Spinal cord (tissue), 10 donors: ENCODE data around the gene DNAJA4. TPM values are rescaled to one million over a fixed set of nuclear protein-coding genes. Genes with fewer than 3 reads are reported as not detected.

Experiments used
- DNase-seq, 6 donors: peaks; one replicate each; pipeline versions ENCODE4 v3.0.0 to v3.0.0-alpha.2; 2013 to 2015; ENCODE audit warnings: low spot score in 6 of 6, low read depth in 4 of 6
- H3K27ac ChIP-seq: one replicate; pipeline ENCODE4 v1.5.1; 2013; ENCODE audit warnings: low read depth, low read length, control low read depth
- H3K27me3 ChIP-seq: one replicate; pipeline ENCODE4 v1.6.1; 2013; ENCODE audit warnings: low read length; ENCODE audit not compliant: control insufficient read depth, insufficient read depth
- H3K36me3 ChIP-seq: one replicate; pipeline ENCODE4 v1.6.1; 2013; ENCODE audit warnings: low read length; ENCODE audit not compliant: control insufficient read depth, insufficient read depth
- H3K4me1 ChIP-seq: one replicate; pipeline ENCODE4 v1.6.1; 2013; ENCODE audit warnings: low read length; ENCODE audit not compliant: control insufficient read depth, insufficient read depth
- H3K4me3 ChIP-seq: one replicate; pipeline ENCODE4 v1.5.1; 2013; ENCODE audit warnings: low read depth, low read length, control low read depth
- H3K9me3 ChIP-seq: one replicate; pipeline ENCODE4 v1.6.1; 2013; ENCODE audit warnings: low read length; ENCODE audit not compliant: control insufficient read depth, insufficient read depth
- WGBS: methylation state at CpG from one replicate; pipeline ENCODE4 v1.1.5; 2013; ENCODE audit warnings: missing lambda C conversion rate; ENCODE audit not compliant: insufficient coverage; 5-methylcytosine and 5-hydroxymethylcytosine counted together
- long read RNA-seq, 4 donors: transcript quantifications; one replicate each; lab custom pipeline, GENCODE V29; 2026
- polyA plus RNA-seq, 2 donors: library from polyadenylated mRNA; unstranded; fragments of 120-200 nt; gene quantifications; one replicate each; pipeline ENCODE4 v1.2.1, GENCODE V29; 2013; ENCODE audit not compliant: insufficient read length in 2 of 2
- total RNA-seq, 2 donors: library from RNA; depleted of rRNA in 1 of 2; stranded (reverse); fragments of 120-200 nt in 1 of 2; fragments of >200 nt in 1 of 2; gene quantifications; one replicate each; pipeline versions ENCODE4 v1.2.3 to v1.2.4, GENCODE V29; 2013 to 2014
- donor health status: healthy.

The DNAJA4 gene
- total RNA-seq = 10 to 100 TPM; 21.7 to 62.1 TPM
- 10 to 100 TPM; 64.2 to 72.7 TPM for polyA plus RNA-seq
- long read RNA-seq, donor 1, transcript DNAJA4-202 (7 exons, 3,116 nt) = major isoform, 8 of 109 reads
- long read RNA-seq, donor 1, partial matches to known transcripts = 48 of 109 reads
- long read RNA-seq, donor 1, other reads (novel, unspliced or antisense) = 47 of 109 reads
- long read RNA-seq, donor 2, partial matches to known transcripts = 12 of 28 reads
- long read RNA-seq, donor 2, other reads (novel, unspliced or antisense) = 13 of 28 reads
- long read RNA-seq, donor 3, partial matches to known transcripts = 35 of 67 reads
- long read RNA-seq, donor 3, other reads (novel, unspliced or antisense) = 28 of 67 reads
- long read RNA-seq, donor 4, partial matches to known transcripts = 237 of 324 reads
- long read RNA-seq, donor 4, other reads (novel, unspliced or antisense) = 86 of 324 reads

GRCh38 chr15:78264304-78265136 is at the start of gene DNAJA4:
TSS of gene DNAJA4 (plus strand) at chr15:78264562. CDS start at chr15:78264764, 202 bp downstream.
- Histone ChIP-seq H3K27ac (no peak within 1 kb of the TSS), H3K4me3 (peak within 1 kb of the TSS; percentile 69), H3K36me3 (no peaks in the 10 kb centered on the region), H3K9me3 (no peaks in the 10 kb centered on the region), H3K27me3 (no peaks in the 10 kb centered on the region), H3K4me1 (peaks cover 35% of the 10 kb centered on the region)
- peak in 4 of 6 donors; percentile 53 to 91 (median 72) for DNase-seq
- WGBS = 3% methylated on average over 105 of the region's 107 CpGs

GRCh38 chr15:78216276-78217104 is 47.9 kb upstream of the DNAJA4 start:
- Histone ChIP-seq H3K9me3 (no peaks in the 10 kb centered on the region), H3K4me1 (peaks cover 47% of the 10 kb centered on the region), H3K27ac (peak overlapping the region; percentile 29), H3K4me3 (no peak overlapping the region), H3K36me3 (peaks cover 4% of the 10 kb centered on the region), H3K27me3 (no peaks in the 10 kb centered on the region)
- WGBS = 40% methylated on average over 7 of the region's 7 CpGs
- DNase-seq = peak in 5 of 6 donors; percentile 68 to 92 (median 73)

GRCh38 chr15:78220713-78221112 is 43.6 kb upstream of the DNAJA4 start:
- Histone ChIP-seq H3K4me1 (peaks cover 12% of the 10 kb centered on the region), H3K27ac (no peak overlapping the region), H3K9me3 (peaks cover 4% of the 10 kb centered on the region), H3K36me3 (no peaks in the 10 kb centered on the region), H3K4me3 (no peak overlapping the region), H3K27me3 (no peaks in the 10 kb centered on the region)
- WGBS = no CpG with 5 or more reads among the region's 1 CpG
- no peak for DNase-seq

DNA sequence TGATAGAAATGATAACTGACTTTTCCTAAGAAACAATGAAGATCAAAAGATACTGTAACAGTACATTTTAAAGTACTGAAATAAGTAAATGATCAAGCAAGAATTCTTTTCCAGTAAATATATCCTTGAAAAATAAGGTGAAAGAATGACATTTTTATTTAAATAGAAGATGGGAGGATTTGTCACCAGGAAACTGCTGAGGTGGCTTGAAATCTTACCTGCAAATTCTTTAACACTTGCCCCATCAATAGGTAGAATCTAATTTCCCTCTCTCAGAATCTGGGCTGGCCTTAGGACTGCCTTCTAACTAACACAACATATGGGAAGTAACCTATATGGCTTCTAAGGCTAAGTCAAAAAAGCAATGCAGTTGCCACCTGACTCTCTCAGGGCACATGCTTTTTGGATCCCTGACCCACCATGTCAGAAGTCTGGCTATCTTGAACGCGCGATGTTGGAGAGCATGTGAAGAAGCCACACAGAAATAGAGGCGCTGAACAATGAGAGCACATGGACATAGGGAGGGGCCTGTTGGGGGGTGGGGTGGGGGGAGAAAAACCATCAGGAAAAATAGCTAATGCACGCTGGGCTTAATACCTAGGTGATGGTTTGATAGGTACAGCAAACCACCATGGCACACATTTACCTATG is 41.5 kb upstream of the DNAJA4 start:
- 100% methylated on average over 3 of the region's 5 CpGs for WGBS
- peaks cover 6% of the 10 kb centered on the region for H3K9me3 ChIP-seq

DNA sequence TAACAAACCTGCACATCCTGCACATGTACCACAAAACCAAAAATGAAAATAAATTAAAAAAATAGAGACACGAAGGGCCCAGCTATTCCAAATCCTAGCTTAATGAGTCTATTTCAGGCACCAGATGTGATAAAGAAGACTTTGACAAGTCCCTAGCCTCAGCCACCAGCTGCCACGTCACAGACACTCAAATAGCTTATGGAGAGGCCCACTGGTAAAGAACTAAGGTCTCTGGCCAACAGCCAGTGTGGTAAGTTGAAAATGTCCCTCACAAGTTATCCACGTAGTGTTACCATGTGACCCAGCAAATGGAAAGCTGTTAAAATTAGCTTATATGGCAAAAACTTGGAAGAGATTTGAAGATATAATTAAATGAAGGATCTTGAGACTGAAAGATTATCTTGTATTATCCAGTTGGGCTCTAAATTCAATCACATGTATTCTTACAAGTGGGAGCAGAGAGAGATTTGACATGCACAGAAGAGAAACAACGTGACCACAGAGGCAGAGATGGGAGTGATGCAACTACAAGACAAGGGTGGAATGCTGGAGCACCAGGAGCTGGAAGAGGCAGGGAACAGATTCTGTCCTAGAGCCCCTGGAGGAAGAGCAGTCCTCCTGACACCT is 40.9 kb upstream of the DNAJA4 start:
- no peak for DNase-seq
- H3K27ac ChIP-seq = no peak overlapping the region
- peaks cover 6% of the 10 kb centered on the region for H3K9me3 ChIP-seq
- H3K4me1 ChIP-seq = no peaks in the 10 kb centered on the region
- H3K36me3 ChIP-seq = no peaks in the 10 kb centered on the region
- no peaks in the 10 kb centered on the region for H3K27me3 ChIP-seq
- 63% methylated on average over 2 of the region's 4 CpGs for WGBS
- no peak overlapping the region for H3K4me3 ChIP-seq

More for the DNA sequence above, 41.5 kb upstream of the DNAJA4 start:
- Histone ChIP-seq H3K27ac (no peak overlapping the region), H3K4me3 (no peak overlapping the region), H3K27me3 (no peaks in the 10 kb centered on the region), H3K36me3 (no peaks in the 10 kb centered on the region), H3K4me1 (no peaks in the 10 kb centered on the region)
- DNase-seq = no peak

- H3K4me1 ChIP-seq = no peaks in the 10 kb centered on the region
- WGBS = 100% methylated on average over 1 of the region's 2 CpGs
- no peak overlapping the region for H3K27ac ChIP-seq
- peaks cover 6% of the 10 kb centered on the region for H3K9me3 ChIP-seq
- DNase-seq = no peak
- no peaks in the 10 kb centered on the region for H3K36me3 ChIP-seq
- no peak overlapping the region for H3K4me3 ChIP-seq
- H3K27me3 ChIP-seq = no peaks in the 10 kb centered on the region
These were observed 40.3 kb upstream of the DNAJA4 start for GRCh38 chr15:78224023-78224411.

GRCh38 chr15:78225783-78226541 is 38.4 kb upstream of the DNAJA4 start:
- H3K27me3 ChIP-seq = no peaks in the 10 kb centered on the region
- H3K4me1 ChIP-seq = peaks cover 12% of the 10 kb centered on the region
- H3K36me3 ChIP-seq = peaks cover 4% of the 10 kb centered on the region
- peaks cover 6% of the 10 kb centered on the region for H3K9me3 ChIP-seq
- H3K4me3 ChIP-seq = no peak overlapping the region
- 80% methylated on average over 1 of the region's 3 CpGs for WGBS
- H3K27ac ChIP-seq = no peak overlapping the region
- no peak for DNase-seq

DNA sequence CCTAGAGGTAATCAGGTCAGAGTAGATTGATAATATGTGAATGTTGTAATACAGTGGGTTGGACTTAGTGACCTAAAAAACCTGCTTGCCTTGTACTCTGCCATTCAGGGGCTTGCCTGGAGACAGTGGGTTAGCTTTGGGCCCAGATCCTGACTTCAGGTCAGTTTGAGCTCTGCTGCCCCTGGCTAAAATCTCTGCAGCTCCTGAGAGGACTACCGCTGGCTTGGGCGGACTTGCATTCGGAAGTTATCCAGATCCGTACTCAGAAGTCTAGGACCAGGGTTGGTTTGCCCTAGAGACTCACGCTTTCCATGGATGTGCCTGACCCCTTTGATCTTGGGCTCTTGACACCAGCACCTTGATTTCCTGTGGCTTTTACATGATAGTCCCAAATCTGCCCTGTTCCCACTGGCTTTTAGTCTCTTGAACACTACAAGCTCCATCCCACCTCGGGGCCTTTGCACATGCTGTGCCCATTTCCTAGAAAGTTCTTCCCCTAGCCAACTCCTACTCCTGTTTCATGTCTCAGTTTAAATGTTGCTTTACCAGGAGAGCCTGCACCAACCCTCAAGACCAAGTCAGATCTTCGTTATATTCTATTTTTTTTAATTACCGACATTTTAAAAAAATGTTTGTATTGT is 35.9 kb upstream of the DNAJA4 start:
- 84% methylated on average over 6 of the region's 8 CpGs for WGBS
- DNase-seq = no peak
- H3K4me1 ChIP-seq = peaks cover 25% of the 10 kb centered on the region

More for the DNA sequence above, 35.9 kb upstream of the DNAJA4 start:
- Histone ChIP-seq H3K9me3 (peaks cover 6% of the 10 kb centered on the region), H3K4me3 (no peak overlapping the region), H3K27ac (no peak overlapping the region), H3K27me3 (no peaks in the 10 kb centered on the region), H3K36me3 (peaks cover 4% of the 10 kb centered on the region)
